ENCODE results near the gene SFTA2. TPM values are rescaled to one million over a fixed set of nuclear protein-coding genes. Genes with fewer than 3 reads are reported as not detected.

Gene SFTA2
- total RNA-seq, 1 experiment from 2014 or later: not detected

- intact Hi-C loops (cut with micrococcal nuclease): loop anchor here (1.0 kb wide), 2 partner anchors 29 to 86 kb away; no protein-coding TSS in a partner anchor
- TSS peak; percentile 78 for BruUV-seq (replicated peaks)
- H3K27ac ChIP-seq (ENCODE audit: low read length): peak within 1 kb of the TSS; percentile 51
- no peaks in the 10 kb centered on the region for H3F3A ChIP-seq (ENCODE audit: low read length, unreplicated experiment)
- peak; percentile 87 for ATAC-seq
- ChIA-PET POLR2A (ENCODE audit: unreplicated experiment) (interaction anchor here (0.6 kb wide), 1 partner anchor 171 kb away, joined by 6 read pairs; no protein-coding TSS in a partner anchor), CTCF (interaction anchor here (0.5 to 3.6 kb wide), 19 partner anchors 29 to 447 kb away, joined by 3 to 48 read pairs (median 4); partner anchors contain the start of gene PSORS1C1)
- H2AFZ ChIP-seq (ENCODE audit: low read length): peak within 1 kb of the TSS; percentile 78
- peaks cover 28% of the 10 kb centered on the region for H3K4me1 ChIP-seq (ENCODE audit: insufficient read depth, low read length)
- H3K9me2 ChIP-seq (replicated peaks; ENCODE audit: low read length): no peaks in the 10 kb centered on the region
- H3K4me3 ChIP-seq (ENCODE audit: low read length): peak within 1 kb of the TSS; percentile 67
- no peaks in the 10 kb centered on the region for H3K27me3 ChIP-seq (ENCODE audit: low read length)
- peak within 1 kb of the TSS; percentile 89 for H3K4me2 ChIP-seq (ENCODE audit: low read length)
- DNase-seq: peak; percentile 97
- H3K36me3 ChIP-seq (ENCODE audit: low read depth, low read length): peaks cover 11% of the 10 kb centered on the region; the same call in 1 of the 2 replicates
- H3K9me3 ChIP-seq (ENCODE audit: low read length): no peaks in the 10 kb centered on the region
- peak within 1 kb of the TSS; percentile 87 for H3K9ac ChIP-seq (ENCODE audit: low read length)
- TF ChIP-seq CTCF (conservative IDR thresholded peaks at IDR 0.05; ENCODE audit: low read depth, low read length) (peak; percentile 50), EZH2 (IDR thresholded peaks at IDR 0.05; ENCODE audit: low read length, unreplicated experiment) (no peak), EZH2phosphoT487 (IDR thresholded peaks at IDR 0.05; ENCODE audit: borderline replicate concordance, low read length) (no peak)
- peaks cover 11% of the 10 kb centered on the region for H3K79me2 ChIP-seq (ENCODE audit: low read length)
- H4K20me1 ChIP-seq (ENCODE audit: low read length): no peaks in the 10 kb centered on the region
Measured at GRCh38 chr6:30914076-30914853, 17.7 kb downstream of the SFTA2 start, which contains the start of gene VARS2. Gene VARS2, plus strand, starts transcription at chr6:30914238. Its CDS starts 599 bp downstream, at chr6:30914837.

- Histone ChIP-seq H3K27ac (ENCODE audit: low read length) (peak overlapping the region; percentile 51), H2AFZ (ENCODE audit: low read length) (peak overlapping the region; percentile 73; the same call in 1 of the 2 replicates), H3K79me2 (ENCODE audit: low read length) (peaks cover 17% of the 10 kb centered on the region), H3K4me1 (ENCODE audit: insufficient read depth, low read length) (peaks cover 34% of the 10 kb centered on the region), H3K36me3 (ENCODE audit: low read depth, low read length) (peaks cover 11% of the 10 kb centered on the region; the same call in 1 of the 2 replicates), H4K20me1 (ENCODE audit: low read length) (no peaks in the 10 kb centered on the region), H3K4me3 (ENCODE audit: low read length) (peak overlapping the region; percentile 67), H3K9me3 (ENCODE audit: low read length) (no peaks in the 10 kb centered on the region), H3K9me2 (replicated peaks; ENCODE audit: low read length) (no peaks in the 10 kb centered on the region), H3F3A (ENCODE audit: low read length, unreplicated experiment) (no peaks in the 10 kb centered on the region), H3K9ac (ENCODE audit: low read length) (peak overlapping the region; percentile 87), H3K4me2 (ENCODE audit: low read length) (peak overlapping the region; percentile 89), H3K27me3 (ENCODE audit: low read length) (no peaks in the 10 kb centered on the region)
- CTCF ChIA-PET: interaction anchor here (0.6 to 3.6 kb wide), 15 partner anchors 28 to 447 kb away, joined by 3 to 48 read pairs (median 5); partner anchors contain the start of gene PSORS1C1
- TSS peak; percentile 85 for BruUV-seq (replicated peaks)
- POLR2A ChIA-PET (ENCODE audit: unreplicated experiment): interaction anchor here (0.6 kb wide), 1 partner anchor 171 kb away, joined by 6 read pairs; no protein-coding TSS in a partner anchor
- TF ChIP-seq EZH2phosphoT487 (IDR thresholded peaks at IDR 0.05; ENCODE audit: borderline replicate concordance, low read length): no peak
- no peak for TF ChIP-seq EZH2 (IDR thresholded peaks at IDR 0.05; ENCODE audit: low read length, unreplicated experiment)
- TF ChIP-seq CTCF (conservative IDR thresholded peaks at IDR 0.05; ENCODE audit: low read depth, low read length): no peak
- no peak for DNase-seq
- intact Hi-C loops (cut with micrococcal nuclease): loop anchor here (1.0 kb wide), 2 partner anchors 28 to 85 kb away; no protein-coding TSS in a partner anchor
- ATAC-seq: no peak
Measured at GRCh38 chr6:30913721-30914075, 18.3 kb downstream of the SFTA2 start.

All from PC-3 (cell line).